ENCODE measurements around the gene PPP1R12A. TPM values are rescaled to one million over a fixed set of nuclear protein-coding genes. Genes with fewer than 3 reads are reported as not detected.

Gene PPP1R12A
- 83.3 and 103 TPM in 2 replicates for total RNA-seq

DNA sequence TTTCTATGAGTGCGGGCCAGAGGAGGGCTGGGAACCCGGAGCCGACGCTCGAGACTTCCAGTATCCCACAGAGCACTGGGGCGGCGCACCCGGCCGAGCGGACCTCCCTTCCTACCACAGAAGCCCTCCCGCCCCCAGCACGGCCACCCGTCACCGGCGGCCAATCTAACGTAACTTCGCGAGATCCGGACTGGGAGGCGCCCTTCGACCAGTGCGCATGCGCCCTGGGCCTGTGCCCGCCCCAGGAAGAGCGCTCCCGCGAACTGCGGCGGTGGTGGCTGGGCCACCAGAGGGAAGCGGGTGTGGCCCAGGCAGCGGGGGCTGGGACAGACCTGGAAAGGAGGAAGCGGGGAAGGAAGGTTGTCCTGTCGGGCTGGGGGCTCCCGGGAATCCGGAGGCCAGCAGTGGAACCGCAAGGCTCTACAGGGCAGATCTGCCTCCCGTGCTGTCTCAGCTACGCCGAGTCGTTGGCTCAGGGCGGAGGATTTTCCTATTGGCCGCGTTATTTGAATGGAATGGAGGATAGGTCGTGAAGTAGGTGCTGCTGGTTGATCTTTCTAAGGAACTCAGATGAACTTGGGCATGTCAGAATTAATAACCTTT, at the start of gene PPP1R12A:
Gene PPP1R12A, minus strand, starts transcription at position 77 of the 603 bp plus-strand sequence. CDS start 166 bp downstream, outside the sequence.

Other genes starting within 250 kb of the PPP1R12A start
- gene PAWR, start 244.1 kb downstream of the PPP1R12A start, total RNA-seq = 57.8 and 60.0 TPM in 2 replicates
- gene OTOGL, start 164.4 kb upstream of the PPP1R12A start, total RNA-seq = 1.8 and 4.2 TPM in 2 replicates

Measured in epithelial cell of umbilical artery (primary cell).